Type B pancreatic cell (in vitro differentiated cells): ENCODE data around the gene IFITM2. TPM values are rescaled to one million over a fixed set of nuclear protein-coding genes. Genes with fewer than 3 reads are reported as not detected.

Source experiments
- DNase-seq: peaks from one replicate; pipeline ENCODE4 v3.0.0; 2021; ENCODE audit warnings: mixed read lengths; ENCODE audit not compliant: unreplicated experiment; ENCODE audit errors: extremely low spot score
- H3K27ac Mint-ChIP-seq: 2 replicates; pipeline ENCODE4 v1.8.0; 2021; ENCODE audit warnings: mild to moderate bottlenecking, mixed read lengths
- H3K27me3 Mint-ChIP-seq: 2 replicates; pipeline ENCODE4 v1.8.0; 2021; ENCODE audit warnings: mixed read lengths
- H3K36me3 Mint-ChIP-seq: 2 replicates; pipeline ENCODE4 v1.8.0; 2021; ENCODE audit warnings: mixed read lengths
- H3K4me1 Mint-ChIP-seq: one replicate; pipeline ENCODE4 v1.8.0; 2021; ENCODE audit warnings: mixed read lengths; ENCODE audit not compliant: unreplicated experiment
- H3K4me3 Mint-ChIP-seq: 2 replicates; pipeline ENCODE4 v1.8.0; 2021; ENCODE audit warnings: mild to moderate bottlenecking, mixed read lengths
- H3K9me3 Mint-ChIP-seq: 2 replicates; pipeline ENCODE4 v1.8.0; 2021; ENCODE audit warnings: mixed read lengths
- total RNA-seq: library from RNA; stranded (reverse); gene quantifications from 2 replicates; pipeline ENCODE4 v1.2.1, GENCODE V29; 2021; ENCODE audit warnings: low replicate concordance
- TF ChIP-seq, protein P1 (sequence below): fragments of 200-600 bp; sonication (generic); conservative IDR thresholded peaks from 2 replicates; pipeline ENCODE4 v1.5.0; 2021; ENCODE audit warnings: antibody characterized with exemption, mild to moderate bottlenecking

The IFITM2 gene
- total RNA-seq, 1 donor from 2014 or later = 238 TPM

DNA sequence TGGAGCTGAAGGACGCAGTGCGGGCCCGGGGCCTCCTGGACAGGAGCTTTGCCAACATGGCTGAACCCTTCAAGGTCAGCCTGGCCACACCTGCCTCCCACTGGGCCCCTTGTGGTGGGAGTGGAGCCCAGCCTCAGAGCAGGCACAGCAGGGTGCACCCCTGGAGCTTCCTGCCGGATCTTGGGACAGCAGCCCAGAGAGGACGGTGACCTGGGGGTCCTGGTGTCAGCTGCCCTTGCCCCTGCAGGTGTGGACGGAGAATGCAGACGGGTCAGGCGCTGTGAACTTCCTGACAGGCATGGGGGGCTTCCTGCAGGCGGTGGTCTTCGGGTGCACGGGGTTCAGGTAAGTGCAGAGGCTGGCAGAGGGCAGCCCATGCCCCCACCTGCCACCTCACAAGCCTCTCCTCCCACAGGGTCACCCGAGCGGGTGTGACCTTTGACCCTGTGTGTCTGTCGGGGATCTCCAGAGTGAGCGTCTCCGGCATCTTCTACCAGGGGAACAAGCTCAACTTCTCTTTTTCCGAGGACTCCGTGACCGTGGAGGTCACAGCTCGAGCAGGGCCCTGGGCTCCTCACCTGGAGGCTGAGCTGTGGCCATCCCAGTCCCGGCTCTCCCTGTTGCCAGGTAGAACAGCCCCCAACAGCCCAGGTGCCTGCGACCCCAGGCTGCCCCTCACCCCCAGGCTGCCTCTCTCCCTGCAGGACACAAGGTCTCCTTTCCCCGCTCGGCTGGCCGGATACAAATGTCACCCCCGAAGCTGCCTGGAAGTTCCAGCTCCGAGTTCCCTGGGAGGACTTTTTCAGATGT lies 13.6 kb upstream of the IFITM2 start:
- H3K4me3 Mint-ChIP-seq = no peak overlapping the region
- no peak for DNase-seq

DNA sequence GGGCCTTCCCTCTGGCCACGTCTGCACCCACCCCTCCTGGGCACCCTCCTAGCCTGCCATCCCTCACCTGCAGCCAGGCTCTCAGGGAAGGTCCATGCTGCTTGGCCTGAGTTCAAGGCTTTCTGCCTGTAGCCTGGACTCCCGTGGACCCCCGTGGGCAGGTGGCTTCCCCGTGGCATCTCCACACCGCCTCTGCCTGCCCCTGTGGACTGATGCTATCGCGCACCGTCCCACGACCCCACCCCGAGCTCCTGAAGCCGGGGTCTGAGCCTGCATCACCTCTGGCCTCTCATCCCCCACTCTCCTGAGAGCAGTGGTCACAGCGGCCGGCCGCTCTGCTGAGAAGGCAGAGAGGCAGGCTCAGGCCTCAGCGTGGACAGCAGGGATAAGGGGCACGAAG lies 12.8 kb upstream of the IFITM2 start:
- TF ChIP-seq, protein P1, sequence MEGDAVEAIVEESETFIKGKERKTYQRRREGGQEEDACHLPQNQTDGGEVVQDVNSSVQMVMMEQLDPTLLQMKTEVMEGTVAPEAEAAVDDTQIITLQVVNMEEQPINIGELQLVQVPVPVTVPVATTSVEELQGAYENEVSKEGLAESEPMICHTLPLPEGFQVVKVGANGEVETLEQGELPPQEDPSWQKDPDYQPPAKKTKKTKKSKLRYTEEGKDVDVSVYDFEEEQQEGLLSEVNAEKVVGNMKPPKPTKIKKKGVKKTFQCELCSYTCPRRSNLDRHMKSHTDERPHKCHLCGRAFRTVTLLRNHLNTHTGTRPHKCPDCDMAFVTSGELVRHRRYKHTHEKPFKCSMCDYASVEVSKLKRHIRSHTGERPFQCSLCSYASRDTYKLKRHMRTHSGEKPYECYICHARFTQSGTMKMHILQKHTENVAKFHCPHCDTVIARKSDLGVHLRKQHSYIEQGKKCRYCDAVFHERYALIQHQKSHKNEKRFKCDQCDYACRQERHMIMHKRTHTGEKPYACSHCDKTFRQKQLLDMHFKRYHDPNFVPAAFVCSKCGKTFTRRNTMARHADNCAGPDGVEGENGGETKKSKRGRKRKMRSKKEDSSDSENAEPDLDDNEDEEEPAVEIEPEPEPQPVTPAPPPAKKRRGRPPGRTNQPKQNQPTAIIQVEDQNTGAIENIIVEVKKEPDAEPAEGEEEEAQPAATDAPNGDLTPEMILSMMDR = no peak
- H3K4me1 Mint-ChIP-seq = peaks cover 5% of the 10 kb centered on the region
- peaks cover 3% of the 10 kb centered on the region for H3K36me3 Mint-ChIP-seq
- no peaks in the 10 kb centered on the region for H3K27me3 Mint-ChIP-seq
- no peak overlapping the region for H3K4me3 Mint-ChIP-seq
- H3K27ac Mint-ChIP-seq = no peak overlapping the region
- H3K9me3 Mint-ChIP-seq = no peaks in the 10 kb centered on the region
- DNase-seq = no peak

More for the DNA sequence above, 13.6 kb upstream of the IFITM2 start:
- H3K9me3 Mint-ChIP-seq = no peaks in the 10 kb centered on the region
- H3K27me3 Mint-ChIP-seq = no peaks in the 10 kb centered on the region
- TF ChIP-seq, protein P1 = no peak
- H3K27ac Mint-ChIP-seq = no peak overlapping the region
- H3K4me1 Mint-ChIP-seq = peaks cover 5% of the 10 kb centered on the region
- H3K36me3 Mint-ChIP-seq = peaks cover 3% of the 10 kb centered on the region

DNA sequence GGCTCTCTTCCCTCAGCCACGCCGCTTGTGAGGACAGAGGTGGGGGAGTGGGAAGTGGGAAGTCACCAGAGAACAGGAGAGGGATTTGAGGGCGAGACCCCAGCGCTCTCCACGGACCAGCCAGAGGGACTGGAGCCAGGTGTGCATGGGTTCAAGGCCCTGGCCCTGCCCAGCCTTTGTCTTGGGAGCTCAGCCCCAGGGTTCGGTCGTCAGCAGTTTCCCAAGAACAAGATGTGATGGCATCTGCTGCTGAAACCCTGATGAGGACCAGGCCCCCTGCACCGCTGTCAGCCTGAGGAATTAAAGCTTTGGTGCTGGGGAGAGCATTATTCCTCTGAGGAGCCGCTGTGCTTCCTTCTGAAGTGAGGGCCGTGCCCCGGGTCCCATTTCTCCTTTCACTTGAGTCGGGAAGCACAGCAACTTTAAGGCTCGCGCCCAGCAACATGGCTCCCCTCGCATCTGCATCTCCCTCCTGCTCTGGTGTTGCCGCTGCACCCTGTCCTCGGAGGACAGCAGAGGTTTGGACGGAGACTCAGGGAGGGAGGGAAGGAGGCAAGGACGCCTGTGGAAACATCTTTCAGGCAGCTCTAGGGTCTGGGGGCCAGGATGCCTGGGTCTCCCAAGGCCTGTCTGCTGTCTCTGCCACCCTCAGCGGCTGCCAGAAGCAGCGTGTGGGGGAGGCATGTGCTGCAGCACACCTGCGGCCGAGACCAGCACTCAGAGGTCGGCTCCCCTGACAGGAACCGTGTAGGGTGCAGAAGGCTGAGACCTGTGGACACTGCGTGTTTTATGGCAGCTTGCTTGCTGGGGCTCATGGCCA lies 12.1 kb upstream of the IFITM2 start:
- TF ChIP-seq, protein P1 = no peak
- peaks cover 3% of the 10 kb centered on the region for H3K36me3 Mint-ChIP-seq
- H3K4me3 Mint-ChIP-seq = no peak overlapping the region
- peaks cover 5% of the 10 kb centered on the region for H3K27me3 Mint-ChIP-seq
- no peaks in the 10 kb centered on the region for H3K9me3 Mint-ChIP-seq
- no peak for DNase-seq
- peaks cover 7% of the 10 kb centered on the region for H3K4me1 Mint-ChIP-seq
- H3K27ac Mint-ChIP-seq = no peak overlapping the region

DNA sequence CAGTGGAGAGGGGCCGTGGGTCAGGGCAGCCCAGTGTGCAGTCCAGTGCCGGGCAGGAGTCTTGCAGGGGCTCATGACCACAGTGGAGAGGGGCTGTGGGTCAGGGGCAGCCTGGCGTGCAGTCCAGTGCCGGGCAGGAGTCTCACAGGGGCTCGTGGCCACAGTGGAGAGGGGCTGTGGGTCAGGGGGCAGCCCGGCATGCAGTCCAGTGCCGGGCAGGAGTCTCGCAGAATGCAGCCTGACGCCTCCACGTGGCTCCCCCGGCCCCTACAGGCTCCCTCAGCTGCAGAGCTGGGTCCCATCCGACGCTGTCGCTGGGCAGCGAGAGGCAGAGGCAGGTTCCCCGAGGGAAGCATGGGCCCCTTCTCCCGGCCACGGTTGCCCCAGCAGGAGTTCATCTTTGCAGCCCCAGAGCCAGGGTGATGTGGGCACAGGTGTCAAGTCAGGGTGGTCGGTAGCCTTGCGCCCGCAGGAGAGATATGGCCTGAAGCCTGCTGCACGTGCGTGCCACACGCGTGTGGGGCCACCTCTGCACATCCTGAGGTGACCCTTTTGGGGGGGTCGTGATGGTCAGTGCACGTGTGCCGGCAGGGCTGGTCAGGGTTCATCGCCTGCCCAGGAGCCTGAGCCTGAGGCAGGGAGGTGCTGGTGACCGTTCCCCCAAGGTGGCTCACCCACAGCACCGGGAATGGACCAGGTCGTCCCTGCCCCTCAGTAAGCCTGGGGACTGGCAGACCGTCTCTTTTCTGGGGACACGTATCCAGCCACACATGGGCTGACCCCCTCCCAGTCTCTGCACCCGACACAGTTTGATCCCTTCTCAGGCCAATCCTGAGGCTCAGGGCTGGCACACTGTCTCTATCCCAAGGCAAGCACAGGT lies 11.2 kb upstream of the IFITM2 start:
- no peaks in the 10 kb centered on the region for H3K36me3 Mint-ChIP-seq

More for the DNA sequence above, 11.2 kb upstream of the IFITM2 start:
- H3K27ac Mint-ChIP-seq = no peak overlapping the region
- H3K4me1 Mint-ChIP-seq = peaks cover 9% of the 10 kb centered on the region
- no peak overlapping the region for H3K4me3 Mint-ChIP-seq
- H3K27me3 Mint-ChIP-seq = peaks cover 12% of the 10 kb centered on the region
- TF ChIP-seq, protein P1 = no peak
- no peaks in the 10 kb centered on the region for H3K9me3 Mint-ChIP-seq
- no peak for DNase-seq
